Neural progenitor cell (in vitro differentiated cells): Measurements from ENCODE around the gene RTP3. TPM values are rescaled to one million over a fixed set of nuclear protein-coding genes. Genes with fewer than 3 reads are reported as not detected.

Experiments used
- DNase-seq: peaks from one replicate; pipeline ENCODE4 v3.0.0-alpha.2; 2016; ENCODE audit warnings: low spot score
- H2AFZ ChIP-seq: fragments of 200-600 bp; sonication (generic); replicated peaks from 2 replicates; pipeline ENCODE4 v1.6.1; 2016; ENCODE audit warnings: antibody characterized with exemption
- H3F3A ChIP-seq: fragments of 200-600 bp; sonication (generic); 2 replicates; pipeline ENCODE4 v1.6.1; 2016; ENCODE audit warnings: antibody characterized with exemption, low read depth
- H3K27ac ChIP-seq: fragments of 200-600 bp; sonication (generic); 2 replicates; pipeline ENCODE4 v1.5.1; 2016; ENCODE audit warnings: mild to moderate bottlenecking
- H3K27me3 ChIP-seq: fragments of 200-600 bp; sonication (generic); 2 replicates; pipeline ENCODE4 v1.6.1; 2016; ENCODE audit warnings: mild to moderate bottlenecking, moderate library complexity
- H3K36me3 ChIP-seq: fragments of 200-600 bp; sonication (generic); 2 replicates; pipeline ENCODE4 v1.5.1; 2016
- H3K4me1 ChIP-seq: fragments of 200-600 bp; sonication (generic); 2 replicates; pipeline ENCODE4 v1.6.1; 2016; ENCODE audit warnings: mixed run types
- H3K4me2 ChIP-seq: fragments of 200-600 bp; sonication (generic); 2 replicates; pipeline ENCODE4 v1.6.1; 2016
- H3K4me3 ChIP-seq: fragments of 200-600 bp; sonication (generic); 2 replicates; pipeline ENCODE4 v1.5.1; 2016
- H3K79me2 ChIP-seq: fragments of 200-600 bp; sonication (generic); 2 replicates; pipeline ENCODE4 v1.6.1; 2016; ENCODE audit warnings: low read depth
- H3K9ac ChIP-seq: fragments of 200-600 bp; sonication (generic); 2 replicates; pipeline ENCODE4 v1.6.1; 2016
- H3K9me3 ChIP-seq: fragments of 200-600 bp; sonication (generic); 2 replicates; pipeline ENCODE4 v1.5.1; 2016; ENCODE audit warnings: low read depth
- H4K20me1 ChIP-seq: fragments of 200-600 bp; sonication (generic); 2 replicates; pipeline ENCODE4 v1.6.1; 2016; ENCODE audit warnings: low read depth
- H3K27ac Mint-ChIP-seq: 3 replicates; pipeline ENCODE4 v1.8.0; 2021; ENCODE audit warnings: mixed read lengths
- H3K27me3 Mint-ChIP-seq: 2 replicates; pipeline ENCODE4 v1.8.0; 2022; ENCODE audit warnings: low read depth, mild to moderate bottlenecking, inconsistent platforms, moderate library complexity, mixed read lengths; ENCODE audit not compliant: insufficient read depth
- H3K36me3 Mint-ChIP-seq: 3 replicates; pipeline ENCODE4 v1.8.0; 2021; ENCODE audit warnings: mixed read lengths
- H3K4me1 Mint-ChIP-seq: 3 replicates; pipeline ENCODE4 v1.8.0; 2021; ENCODE audit warnings: mixed read lengths
- H3K4me3 Mint-ChIP-seq: 3 replicates; pipeline ENCODE4 v1.8.0; 2021; ENCODE audit warnings: mild to moderate bottlenecking, moderate library complexity, mixed read lengths
- H3K9me3 Mint-ChIP-seq: 3 replicates; pipeline ENCODE4 v1.8.0; 2020; ENCODE audit warnings: mixed read lengths
- CTCF ChIP-seq: fragments of 200-600 bp; sonication (generic); IDR thresholded peaks from 2 replicates; pipeline ENCODE4 v1.5.1; 2017; ENCODE audit warnings: antibody characterized with exemption, mild to moderate bottlenecking
- EZH2 ChIP-seq: fragments of 200-600 bp; sonication (generic); IDR thresholded peaks from 2 replicates; pipeline ENCODE4 v1.6.1; 2017; ENCODE audit warnings: antibody characterized with exemption, mild to moderate bottlenecking, moderate library complexity
- EZH2phosphoT487 ChIP-seq: fragments of 200-600 bp; sonication (generic); IDR thresholded peaks from 2 replicates; pipeline ENCODE4 v1.6.1; 2017; ENCODE audit warnings: antibody characterized with exemption
- total RNA-seq: library from RNA; depleted of rRNA; stranded (reverse); fragments of >200 nt; gene quantifications from 2 replicates; pipeline ENCODE4 v1.2.3, GENCODE V29; 2015; ENCODE audit warnings: low replicate concordance

Gene RTP3
- total RNA-seq = not detected in 2 replicates

GRCh38 chr3:46497556-46498265 is at the start of gene RTP3:
RTP3 (plus strand) TSS chr3:46497976; CDS start chr3:46498063, 87 bp downstream.
- no peak within 1 kb of the TSS for H3K4me2 ChIP-seq
- H3K9me3 Mint-ChIP-seq = peaks cover 4% of the 10 kb centered on the region
- no peak within 1 kb of the TSS for H3K9ac ChIP-seq
- H2AFZ ChIP-seq = no peak within 1 kb of the TSS
- no peak within 1 kb of the TSS for H3K27ac Mint-ChIP-seq
- no peak for TF ChIP-seq EZH2phosphoT487
- no peak for TF ChIP-seq CTCF
- no peak for TF ChIP-seq EZH2
- no peak for DNase-seq
- H3K4me1 Mint-ChIP-seq = no peaks in the 10 kb centered on the region
- no peak within 1 kb of the TSS for H3K4me3 ChIP-seq
- no peaks in the 10 kb centered on the region for H3K36me3 Mint-ChIP-seq
- H3K4me3 Mint-ChIP-seq = no peak within 1 kb of the TSS
- H3K27me3 ChIP-seq = no peaks in the 10 kb centered on the region
- H3K79me2 ChIP-seq = no peaks in the 10 kb centered on the region
- H4K20me1 ChIP-seq = no peaks in the 10 kb centered on the region
- H3F3A ChIP-seq = no peaks in the 10 kb centered on the region
- peaks cover 7% of the 10 kb centered on the region for H3K27me3 Mint-ChIP-seq
- no peaks in the 10 kb centered on the region for H3K4me1 ChIP-seq
- H3K27ac ChIP-seq = no peak within 1 kb of the TSS
- H3K9me3 ChIP-seq = no peaks in the 10 kb centered on the region
- H3K36me3 ChIP-seq = no peaks in the 10 kb centered on the region

GRCh38 chr3:46448721-46449120 is 49.1 kb upstream of the RTP3 start:
- peak overlapping the region; percentile 66 for H3K27ac Mint-ChIP-seq
- Histone ChIP-seq H3K9ac (no peak overlapping the region), H3K27me3 (no peaks in the 10 kb centered on the region), H3F3A (no peaks in the 10 kb centered on the region), H3K4me2 (no peak overlapping the region), H3K4me3 (no peak overlapping the region), H3K4me1 (no peaks in the 10 kb centered on the region), H3K79me2 (no peaks in the 10 kb centered on the region), H3K27ac (no peak overlapping the region), H2AFZ (no peak overlapping the region), H3K9me3 (no peaks in the 10 kb centered on the region), H4K20me1 (no peaks in the 10 kb centered on the region), H3K36me3 (no peaks in the 10 kb centered on the region)
- H3K9me3 Mint-ChIP-seq = no peaks in the 10 kb centered on the region
- peaks cover 5% of the 10 kb centered on the region for H3K4me1 Mint-ChIP-seq
- H3K4me3 Mint-ChIP-seq = no peak overlapping the region
- no peak for TF ChIP-seq EZH2
- TF ChIP-seq EZH2phosphoT487 = no peak
- TF ChIP-seq CTCF = no peak
- H3K36me3 Mint-ChIP-seq = no peaks in the 10 kb centered on the region
- peaks cover 12% of the 10 kb centered on the region for H3K27me3 Mint-ChIP-seq
- no peak for DNase-seq

GRCh38 chr3:46449755-46450552 is 47.8 kb upstream of the RTP3 start:
- Mint-ChIP-seq H3K4me1 (peaks cover 7% of the 10 kb centered on the region), H3K9me3 (no peaks in the 10 kb centered on the region), H3K27ac (no peak overlapping the region), H3K27me3 (peaks cover 12% of the 10 kb centered on the region), H3K36me3 (no peaks in the 10 kb centered on the region), H3K4me3 (no peak overlapping the region)
- H3K4me1 ChIP-seq = no peaks in the 10 kb centered on the region
- no peak overlapping the region for H3K4me2 ChIP-seq
- H3K79me2 ChIP-seq = no peaks in the 10 kb centered on the region
- no peaks in the 10 kb centered on the region for H3K9me3 ChIP-seq
- H3K27ac ChIP-seq = no peak overlapping the region
- no peak overlapping the region for H2AFZ ChIP-seq
- TF ChIP-seq EZH2phosphoT487 = no peak
- TF ChIP-seq CTCF = peak; percentile 67
- TF ChIP-seq EZH2 = no peak
- DNase-seq = peak; percentile 25
- H3K4me3 ChIP-seq = no peak overlapping the region
- H3K36me3 ChIP-seq = no peaks in the 10 kb centered on the region
- no peaks in the 10 kb centered on the region for H3K27me3 ChIP-seq
- H3F3A ChIP-seq = no peaks in the 10 kb centered on the region
- no peaks in the 10 kb centered on the region for H4K20me1 ChIP-seq
- no peak overlapping the region for H3K9ac ChIP-seq
